Body of pancreas (tissue), 4 donors: ENCODE results near the gene MPL.

Source experiments
- CTCF ChIP-seq, 7 experiments: fragments of 450-650 bp in 4 of 7; fragments of 200-600 bp in 3 of 7; sonication (generic) in 3 of 7; IDR thresholded peaks; one replicate each; pipeline ENCODE4 v1.5.1; 2016 to 2019; ENCODE audit warnings: antibody characterized with exemption in 7 of 7
- POLR2A ChIP-seq, 3 donors: fragments of 450-650 bp; IDR thresholded peaks; one replicate each; pipeline ENCODE4 v1.6.1; 2016; ENCODE audit warnings: antibody characterized with exemption in 3 of 3, mild to moderate bottlenecking in 2 of 3

- TF ChIP-seq CTCF (IDR thresholded peaks at IDR 0.05) (no peak), POLR2A (IDR thresholded peaks at IDR 0.05) (no peak)
These were observed 29.0 kb downstream of the MPL start for GRCh38 chr1:43366601-43367025.
